HG03558 (cell line): ENCODE measurements around the gene SMOC2.

Experiments used
- ATAC-seq: cut with Tn5 transposase; IDR thresholded peaks from one replicate; pipeline ENCODE4 v1.9.1; 2021; ENCODE audit warnings: moderate number of reproducible peaks; ENCODE audit not compliant: unreplicated experiment; ENCODE audit errors: extremely low read depth

Gene SMOC2

GRCh38 chr6:168612586-168612985 lies 171.6 kb downstream of the SMOC2 start:
- no peak for ATAC-seq

GRCh38 chr6:168615837-168616236 lies 174.9 kb downstream of the SMOC2 start:
- ATAC-seq, result no peak

- ATAC-seq, result no peak
Measured at GRCh38 chr6:168616816-168617765, 176.1 kb downstream of the SMOC2 start.

DNA sequence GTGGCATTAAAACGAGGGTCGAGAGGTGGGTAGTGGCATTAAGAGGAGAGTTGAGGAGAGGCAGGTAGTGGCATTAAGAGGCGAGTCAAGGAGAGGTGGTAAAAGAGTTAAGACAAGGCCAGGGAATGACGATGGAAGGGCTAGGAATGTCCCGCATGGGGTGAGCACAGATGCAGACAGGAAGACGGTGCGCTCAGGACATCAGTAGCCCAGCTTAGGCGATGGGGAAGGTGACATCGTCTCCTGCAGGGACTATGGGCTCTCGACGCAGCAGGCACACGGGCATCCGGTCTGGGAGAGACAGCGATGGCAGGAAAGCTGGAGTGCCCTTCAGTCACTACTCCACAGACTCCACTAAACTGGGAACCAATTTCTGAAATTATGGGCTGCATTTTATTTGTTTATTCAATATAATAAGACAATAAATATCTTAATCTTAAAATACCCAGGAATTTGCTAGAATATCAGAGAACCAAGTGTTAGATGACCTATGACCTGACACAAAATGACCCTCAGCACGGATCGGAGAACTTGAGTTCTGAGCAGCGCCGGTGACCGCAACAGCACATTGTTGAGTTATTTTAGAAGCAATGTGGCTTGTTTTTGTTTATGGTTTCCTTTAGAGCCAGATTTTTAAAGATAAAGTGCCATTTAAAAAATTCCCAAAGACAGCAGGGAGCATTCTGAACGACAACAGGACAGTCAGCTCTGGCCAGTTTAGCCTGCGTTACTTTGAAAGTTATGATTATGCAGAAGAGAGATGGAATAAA lies 177.7 kb downstream of the SMOC2 start:
- no peak for ATAC-seq

DNA sequence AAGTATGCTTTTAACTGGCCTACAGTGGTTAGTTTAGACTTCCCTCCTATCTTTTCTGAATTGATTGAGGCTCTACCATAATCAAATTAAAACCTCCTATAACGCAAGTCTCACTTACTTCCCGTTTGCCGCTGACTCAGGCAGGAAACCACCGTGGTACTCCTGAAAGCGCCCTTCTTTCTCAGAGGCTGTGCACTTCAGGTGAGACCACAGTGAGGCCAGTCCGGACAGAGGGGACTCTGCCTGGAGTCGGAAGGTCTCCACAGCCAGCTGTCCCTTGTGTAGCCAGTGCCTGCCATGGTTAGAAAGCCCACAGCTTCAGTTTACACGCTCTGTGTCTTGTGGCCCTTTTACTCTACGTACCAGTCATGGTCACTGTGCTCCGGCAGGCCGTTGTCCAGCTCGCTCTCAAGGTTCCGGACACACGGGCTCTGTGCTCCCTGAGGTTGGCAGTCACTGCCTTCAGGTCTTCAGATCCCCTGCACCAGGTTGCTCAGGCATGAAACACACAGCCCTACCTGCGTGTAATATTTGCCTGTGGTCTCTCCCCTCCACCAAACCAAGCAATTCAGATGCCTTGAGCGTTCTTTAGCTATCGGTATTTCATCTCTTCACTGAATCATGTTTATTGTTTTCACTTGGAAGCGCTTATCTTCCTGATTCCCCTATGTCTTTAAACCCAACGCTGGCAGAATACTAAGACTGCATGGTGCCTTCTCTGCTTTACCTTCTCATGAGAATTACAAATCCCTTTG lies 178.8 kb downstream of the SMOC2 start:
- no peak for ATAC-seq

DNA sequence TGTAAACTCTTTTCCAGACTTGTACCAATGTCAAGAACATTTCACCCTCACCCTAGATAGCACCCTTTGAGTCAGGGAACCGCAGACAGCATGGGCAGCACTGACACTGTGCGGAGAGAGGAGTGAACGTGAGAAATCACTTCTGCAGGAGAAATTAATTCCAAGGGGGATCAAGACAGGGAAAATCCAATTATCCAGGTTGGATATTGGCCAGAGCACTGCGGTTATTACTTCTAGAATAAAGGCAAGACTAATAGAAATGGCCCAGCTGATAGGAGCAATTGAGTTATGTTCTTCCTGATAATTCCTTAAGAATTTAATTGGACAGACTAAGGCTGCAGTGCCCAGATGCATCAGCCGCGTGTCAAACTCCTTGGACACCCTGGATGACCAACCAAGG lies 179.6 kb downstream of the SMOC2 start:
- ATAC-seq, result no peak

GRCh38 chr6:168623736-168624135 lies 182.8 kb downstream of the SMOC2 start:
- ATAC-seq, result no peak

DNA sequence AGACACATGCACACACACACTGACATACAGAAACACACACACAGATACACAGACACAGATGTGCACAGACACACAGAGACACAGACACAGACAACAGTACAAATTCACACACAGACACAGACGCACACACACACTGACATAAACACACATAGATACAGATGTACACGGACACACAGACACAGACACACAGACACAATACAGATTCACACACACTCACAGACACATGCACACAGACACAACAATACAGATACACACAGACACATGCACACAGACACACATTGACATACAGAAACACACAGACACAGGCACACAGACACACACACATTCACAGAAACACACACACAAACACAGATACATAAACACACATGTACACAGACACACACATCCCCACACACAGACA lies 183.6 kb downstream of the SMOC2 start:
- no peak for ATAC-seq

GRCh38 chr6:168624948-168625347 lies 184.0 kb downstream of the SMOC2 start:
- ATAC-seq, result no peak

DNA sequence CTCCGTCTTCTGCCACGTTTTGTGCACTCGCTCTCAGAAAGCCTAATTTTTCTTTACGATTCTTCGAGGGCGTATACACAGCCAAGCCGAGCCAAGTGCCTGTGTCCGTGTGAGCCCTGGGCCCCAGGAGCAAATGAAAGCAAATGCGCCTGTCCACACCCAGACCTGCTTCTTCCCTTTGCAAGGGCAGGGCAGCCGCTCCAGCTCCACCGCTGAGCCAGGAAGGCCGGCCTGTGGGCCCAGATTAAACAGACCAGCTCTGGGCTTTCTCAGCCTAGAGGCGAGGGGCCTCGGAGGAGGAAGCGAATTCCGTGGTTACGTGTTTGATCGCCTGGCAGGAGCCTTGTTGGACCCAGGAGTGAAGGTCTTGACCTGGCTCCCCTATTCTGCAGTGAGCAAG lies 184.6 kb downstream of the SMOC2 start:
- no peak for ATAC-seq

GRCh38 chr6:168626046-168626602 lies 185.1 kb downstream of the SMOC2 start:
- ATAC-seq, result no peak

DNA sequence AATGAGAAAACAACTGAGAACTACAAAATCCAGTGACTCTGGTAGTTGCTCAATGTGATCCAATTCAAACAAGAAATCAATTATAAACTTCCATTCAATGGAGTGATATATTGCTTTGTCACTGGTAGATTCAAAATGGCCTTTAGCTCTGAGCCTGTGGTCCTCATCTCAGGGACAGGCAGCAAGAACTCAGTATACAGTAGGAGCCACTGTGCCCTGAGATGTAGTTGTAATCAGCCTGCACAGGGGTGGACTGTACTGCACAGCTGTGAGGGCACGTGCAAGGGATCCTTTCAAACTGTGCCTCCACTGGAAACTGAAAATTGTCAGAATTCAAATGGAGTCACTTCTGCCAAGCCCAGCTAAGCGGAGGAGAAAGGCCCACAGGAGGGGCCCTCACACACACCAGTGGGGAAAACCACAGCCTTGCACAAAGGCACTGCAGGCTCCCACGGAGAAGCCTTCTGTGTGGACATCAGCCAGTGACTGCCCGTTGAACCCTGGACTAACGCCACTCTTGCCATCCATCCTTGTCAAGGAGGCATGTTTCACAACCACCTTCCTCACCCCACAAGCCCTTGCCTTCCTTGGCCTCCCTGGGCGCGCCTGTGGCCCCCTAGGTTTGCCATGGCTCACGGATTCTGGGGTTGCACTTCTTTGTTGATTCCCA lies 186.7 kb downstream of the SMOC2 start:
- no peak for ATAC-seq

GRCh38 chr6:168628176-168628553 lies 187.2 kb downstream of the SMOC2 start:
- no peak for ATAC-seq

DNA sequence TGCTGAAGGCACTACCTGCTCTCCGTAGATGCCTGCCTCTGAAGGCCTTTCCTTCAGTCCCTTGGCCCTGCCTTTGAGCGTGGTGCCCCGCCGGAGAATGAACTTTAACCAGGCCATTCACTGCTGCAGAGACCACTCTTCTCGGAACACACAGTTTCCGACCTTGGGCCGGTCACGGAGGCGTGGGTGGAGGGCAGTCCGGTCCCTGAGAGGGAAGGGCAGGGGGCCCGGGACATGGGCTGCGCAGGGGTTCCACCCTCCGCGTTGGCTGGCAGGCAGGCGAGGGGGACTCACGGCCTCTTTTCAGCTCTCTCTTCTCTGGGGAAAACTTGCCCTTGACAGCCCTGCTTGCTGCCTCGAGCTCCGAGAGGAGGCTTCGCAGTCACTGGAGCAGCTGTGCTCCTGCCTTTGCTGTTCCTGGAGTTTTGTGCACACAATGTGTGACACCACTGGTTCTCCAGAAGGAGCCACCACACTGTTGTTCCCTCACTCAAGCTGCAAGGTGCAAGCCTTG lies 187.8 kb downstream of the SMOC2 start:
- ATAC-seq, result no peak

DNA sequence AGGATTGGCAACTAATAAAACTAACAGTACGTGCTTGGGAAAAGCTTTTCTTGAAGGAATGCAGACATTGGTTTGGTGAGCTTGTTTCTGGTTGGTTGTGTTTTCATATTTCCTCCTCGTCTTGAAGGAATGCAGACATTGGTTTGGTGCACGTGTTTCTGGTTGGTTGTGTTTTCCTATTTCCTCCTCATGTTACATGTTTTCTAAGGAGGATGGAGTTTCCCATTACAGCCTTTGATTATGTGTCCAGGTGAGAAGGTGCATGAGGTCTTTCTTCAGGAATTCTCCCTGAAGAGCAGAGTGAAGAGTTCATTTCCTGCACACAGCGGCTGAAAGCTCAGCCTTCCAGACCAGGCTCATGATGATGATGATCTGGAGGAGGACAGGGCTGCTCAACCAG lies 190.6 kb downstream of the SMOC2 start:
- ATAC-seq, result no peak

DNA sequence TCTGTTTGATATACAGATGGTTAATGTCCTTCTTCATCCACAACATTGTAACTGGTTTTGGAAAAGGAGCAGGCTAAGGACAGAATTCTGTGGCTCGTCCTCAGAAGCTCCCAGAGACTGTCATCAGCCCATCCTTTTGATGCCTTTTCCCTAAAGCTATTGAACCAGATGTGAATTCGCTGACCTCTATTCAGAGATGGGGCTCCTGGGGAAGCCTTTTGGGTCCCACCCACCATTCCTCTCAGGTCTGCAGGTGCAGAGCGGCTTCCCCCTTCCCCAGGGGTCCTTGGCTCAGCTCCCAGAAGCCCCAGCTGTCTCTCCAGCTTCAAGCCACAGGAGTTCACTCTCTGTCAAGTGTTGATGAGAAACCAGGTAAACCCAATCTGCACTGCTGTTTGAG lies 191.7 kb downstream of the SMOC2 start:
- ATAC-seq, result no peak

GRCh38 chr6:168634541-168635328 lies 193.8 kb downstream of the SMOC2 start:
- no peak for ATAC-seq

DNA sequence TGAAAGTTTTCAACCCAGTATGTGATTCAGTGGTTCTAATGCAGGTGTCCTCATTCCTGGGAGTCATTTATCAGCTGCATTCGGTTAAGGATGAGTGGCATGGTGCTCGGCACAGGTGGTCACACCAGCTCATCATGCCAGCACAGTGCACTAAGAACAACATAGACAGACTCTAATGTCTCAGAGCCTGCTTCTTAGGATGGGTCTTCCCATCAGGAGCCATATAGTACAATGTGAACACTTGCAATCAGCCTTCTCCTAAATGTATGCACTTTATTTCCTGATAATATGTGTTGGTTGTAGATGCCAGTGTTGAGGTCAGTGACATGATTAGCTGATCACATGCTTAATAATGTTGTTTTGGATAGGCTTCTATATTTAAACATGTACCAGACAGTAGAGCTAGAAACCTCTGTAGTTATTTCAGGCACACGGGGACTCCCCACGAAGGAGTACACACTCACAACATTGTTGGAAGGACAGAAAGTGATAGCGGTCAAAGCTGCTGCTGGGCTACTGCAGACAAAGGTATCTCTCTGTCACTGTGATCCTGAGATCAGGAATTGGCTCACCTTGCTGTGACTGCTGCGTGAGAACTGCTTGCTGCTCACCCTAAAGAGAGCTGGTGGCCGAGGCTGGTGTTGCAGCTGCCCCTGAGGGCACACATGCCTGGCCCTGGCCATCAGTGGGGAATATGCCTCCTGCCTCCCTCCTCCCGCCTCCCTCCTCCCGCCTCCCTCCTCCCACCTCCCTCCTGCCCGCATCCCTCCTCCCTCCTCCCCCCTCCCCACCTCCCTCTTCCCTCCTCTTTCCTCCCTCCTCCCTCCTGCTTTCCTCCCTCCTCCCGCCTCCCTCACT lies 195.4 kb downstream of the SMOC2 start:
- ATAC-seq, result no peak
